PC-3 (cell line): ENCODE measurements around the gene C17orf67. TPM values are rescaled to one million over a fixed set of nuclear protein-coding genes. Genes with fewer than 3 reads are reported as not detected.
A peak's percentile ranks its signal among the peaks of the same experiment; 100 is the strongest.

ENCODE experiments used
- ATAC-seq: fragments of 200-7000 bp; cut with Tn5 transposase; 2 replicates; pipeline ENCODE4 v1.9.1; 2020; ENCODE audit warnings: mild to moderate bottlenecking, moderate library complexity
- BruUV-seq: library from RNA; stranded (reverse); fragments of 400-500 nt; replicated peaks from 2 replicates; lab custom pipeline; 2021; lab: Mats Ljungman, UMichigan
- CTCF ChIA-PET: fragments of 300-600 bp; sonication (Branson Sonifier 250); formaldehyde crosslinking; loops from one replicate; lab custom pipeline; 2022; ENCODE audit warnings: antibody characterized with exemption; lab: Charles Lee
- POLR2A ChIA-PET: fragments of 300-600 bp; sonication (Branson Sonifier 250); formaldehyde crosslinking; loops from one replicate; lab custom pipeline; 2022; ENCODE audit warnings: antibody characterized with exemption; ENCODE audit not compliant: unreplicated experiment; lab: Charles Lee
- DNase-seq: peaks from one replicate; pipeline ENCODE4 v3.0.0-alpha.2; 2015
- H2AFZ ChIP-seq: fragments of 300-600 bp; sonication (generic); 2 replicates; pipeline ENCODE4 v1.6.0; 2016; ENCODE audit warnings: antibody characterized with exemption, low read length
- H3F3A ChIP-seq: fragments of 300-600 bp; sonication (generic); one replicate; pipeline ENCODE4 v1.6.0; 2017; ENCODE audit warnings: antibody characterized with exemption, low read length, control low read depth, mild to moderate bottlenecking; ENCODE audit not compliant: unreplicated experiment
- H3K27ac ChIP-seq: fragments of 300-600 bp; sonication (generic); 2 replicates; pipeline ENCODE4 v1.5.1; 2016; ENCODE audit warnings: mild to moderate bottlenecking, low read length
- H3K27me3 ChIP-seq: fragments of 300-600 bp; sonication (generic); 2 replicates; pipeline ENCODE4 v1.6.1; 2016; ENCODE audit warnings: low read length, mixed read lengths
- H3K36me3 ChIP-seq: fragments of 300-600 bp; sonication (generic); 2 replicates; pipeline ENCODE4 v1.6.1; 2016; ENCODE audit warnings: low read depth, mixed run types, low read length, mixed read lengths
- H3K4me1 ChIP-seq: fragments of 300-600 bp; sonication (generic); 2 replicates; pipeline ENCODE4 v1.5.1; 2016; ENCODE audit warnings: low read length; ENCODE audit not compliant: insufficient read depth
- H3K4me2 ChIP-seq: fragments of 300-600 bp; sonication (generic); 2 replicates; pipeline ENCODE4 v1.6.0; 2016; ENCODE audit warnings: low read length
- H3K4me3 ChIP-seq: fragments of 300-600 bp; sonication (generic); 2 replicates; pipeline ENCODE4 v1.5.1; 2016; ENCODE audit warnings: mild to moderate bottlenecking, low read length, mixed read lengths
- H3K79me2 ChIP-seq: fragments of 300-600 bp; sonication (generic); 2 replicates; pipeline ENCODE4 v1.6.1; 2017; ENCODE audit warnings: low read length, mixed read lengths
- H3K9ac ChIP-seq: fragments of 300-600 bp; sonication (generic); 2 replicates; pipeline ENCODE4 v1.6.0; 2016; ENCODE audit warnings: mild to moderate bottlenecking, low read length
- H3K9me2 ChIP-seq: fragments of 300-600 bp; sonication (generic); replicated peaks from 2 replicates; pipeline ENCODE4 v1.6.1; 2016; ENCODE audit warnings: mixed run types, low read length, mixed read lengths
- H3K9me3 ChIP-seq: fragments of 300-600 bp; sonication (generic); 2 replicates; pipeline ENCODE4 v1.6.1; 2016; ENCODE audit warnings: low read length, mixed read lengths
- H4K20me1 ChIP-seq: fragments of 300-600 bp; sonication (generic); 2 replicates; pipeline ENCODE4 v1.6.1; 2016; ENCODE audit warnings: low read length, mixed read lengths
- CTCF ChIP-seq: fragments of 300-600 bp; sonication (generic); conservative IDR thresholded peaks from 2 replicates; pipeline ENCODE4 v1.5.1; 2017; ENCODE audit warnings: antibody characterized with exemption, low read depth, mild to moderate bottlenecking, low read length
- EZH2 ChIP-seq: fragments of 300-600 bp; sonication (generic); IDR thresholded peaks from one replicate; pipeline ENCODE4 v1.6.1; 2017; ENCODE audit warnings: antibody characterized with exemption, mild to moderate bottlenecking, low read length; ENCODE audit not compliant: unreplicated experiment
- EZH2phosphoT487 ChIP-seq: fragments of 300-600 bp; sonication (generic); IDR thresholded peaks from 2 replicates; pipeline ENCODE4 v1.6.1; 2018; ENCODE audit warnings: mild to moderate bottlenecking, antibody characterized with exemption, low read length, borderline replicate concordance
- intact Hi-C: fragments of 100-400 bp; cut with micrococcal nuclease; formaldehyde crosslinking; loops from 2 replicates; pipeline ENCODE4 v1.9.0; 2023
- total RNA-seq: library from RNA; depleted of rRNA; stranded (reverse); fragments of >200 nt; gene quantifications from 2 replicates; pipeline ENCODE4 v1.2.3, GENCODE V29; 2014

C17orf67 gene
- total RNA-seq, 1 experiment from 2014 or later, result 4.4 TPM

- peak; percentile 31 for ATAC-seq
- Histone ChIP-seq H4K20me1 (peaks cover 19% of the 10 kb centered on the region), H3K9ac (peak overlapping the region; percentile 71), H3K27ac (peak overlapping the region; percentile 16), H3K4me1 (peaks cover 43% of the 10 kb centered on the region), H2AFZ (peak overlapping the region; percentile 66), H3K79me2 (peaks cover 81% of the 10 kb centered on the region), H3K9me3 (no peaks in the 10 kb centered on the region), H3K27me3 (no peaks in the 10 kb centered on the region), H3K4me2 (peak overlapping the region; percentile 87), H3F3A (no peaks in the 10 kb centered on the region), H3K36me3 (peaks cover 8% of the 10 kb centered on the region; the same call in 1 of the 2 replicates), H3K9me2 (no peaks in the 10 kb centered on the region), H3K4me3 (peak overlapping the region; percentile 74)
- BruUV-seq, result no TSS peak
- CTCF ChIA-PET, result interaction anchor here (0.6 to 1.8 kb wide), 5 partner anchors 15 to 1797 kb away, joined by 3 to 18 read pairs (median 4); no protein-coding TSS in a partner anchor
- DNase-seq, result peak; percentile 70
- intact Hi-C loops, result loop anchor here (1.0 to 2.0 kb wide), 2 partner anchors 106 to 242 kb away; partner anchors contain the start of gene NOG
- POLR2A ChIA-PET, result interaction anchor here (0.6 to 1.1 kb wide), 6 partner anchors 36 to 1084 kb away, joined by 3 to 10 read pairs (median 3); no protein-coding TSS in a partner anchor
- TF ChIP-seq EZH2phosphoT487 (no peak), EZH2 (no peak), CTCF (peak; percentile 27; the same call in 1 of the 2 replicates)
Measured at GRCh38 chr17:56834380-56835263, 902 bp upstream of the C17orf67 start.

- TF ChIP-seq EZH2, result no peak
- TF ChIP-seq EZH2phosphoT487, result no peak
- TF ChIP-seq CTCF, result no peak
- DNase-seq, result peak; percentile 87
- Histone ChIP-seq H2AFZ (peak overlapping the region; percentile 74), H3K4me3 (peak overlapping the region; percentile 74), H3K9me2 (no peaks in the 10 kb centered on the region), H3K9me3 (no peaks in the 10 kb centered on the region), H3K4me2 (peak overlapping the region; percentile 87), H3K9ac (peak overlapping the region; percentile 59), H3K27ac (no peak overlapping the region), H4K20me1 (peaks cover 19% of the 10 kb centered on the region), H3K4me1 (peaks cover 43% of the 10 kb centered on the region), H3F3A (no peaks in the 10 kb centered on the region), H3K36me3 (peaks cover 3% of the 10 kb centered on the region; the same call in 1 of the 2 replicates), H3K79me2 (peaks cover 74% of the 10 kb centered on the region), H3K27me3 (no peaks in the 10 kb centered on the region)
- BruUV-seq, result no TSS peak
- intact Hi-C loops, result loop anchor here (1.0 kb wide), 1 partner anchor 46 kb away; no protein-coding TSS in a partner anchor
- CTCF ChIA-PET, result interaction anchor here (1.8 kb wide), 1 partner anchor 13 kb away, joined by 7 read pairs; no protein-coding TSS in a partner anchor
- POLR2A ChIA-PET, result interaction anchor here (0.6 to 0.7 kb wide), 3 partner anchors 16 to 1085 kb away, joined by 3 read pairs; no protein-coding TSS in a partner anchor
- ATAC-seq, result peak; percentile 53
Measured at GRCh38 chr17:56833057-56833808, 487 bp downstream of the C17orf67 start.
